H9 (cell line): ENCODE measurements around the gene STK32B. TPM values are rescaled to one million over a fixed set of nuclear protein-coding genes. Genes with fewer than 3 reads are reported as not detected.

Experiments used
- DNase-seq: peaks from one replicate; pipeline ENCODE4 v3.0.0-alpha.2; 2017
- H2AFZ ChIP-seq: one replicate; pipeline ENCODE4 v1.6.1; 2013; ENCODE audit warnings: mild to moderate bottlenecking, low read length, control low read depth, moderate library complexity
- H2AK5ac ChIP-seq: 2 replicates; pipeline ENCODE4 v1.6.1; 2013; ENCODE audit warnings: low read length, control low read depth, mixed read lengths; ENCODE audit not compliant: insufficient read length
- H2BK120ac ChIP-seq: one replicate; pipeline ENCODE4 v1.6.1; 2013; ENCODE audit warnings: low read depth, mild to moderate bottlenecking, low read length, control low read depth, inconsistent platforms; ENCODE audit not compliant: poor library complexity, severe bottlenecking
- H2BK12ac ChIP-seq: 2 replicates; pipeline ENCODE4 v1.6.1; 2013; ENCODE audit warnings: low read length, control low read depth, mixed read lengths, low read depth; ENCODE audit not compliant: insufficient read length
- H2BK15ac ChIP-seq: 2 replicates; pipeline ENCODE4 v1.6.1; 2013; ENCODE audit warnings: low read depth, low read length, control low read depth
- H2BK20ac ChIP-seq: one replicate; pipeline ENCODE4 v1.6.1; 2013; ENCODE audit warnings: low read depth, mild to moderate bottlenecking, low read length, control low read depth, inconsistent platforms; ENCODE audit not compliant: poor library complexity, severe bottlenecking
- H2BK5ac ChIP-seq: 2 replicates; pipeline ENCODE4 v1.6.1; 2013; ENCODE audit warnings: low read length, control low read depth, mixed read lengths; ENCODE audit not compliant: insufficient read length
- H3K14ac ChIP-seq: 2 replicates; pipeline ENCODE4 v1.6.1; 2013; ENCODE audit warnings: low read length, control low read depth; ENCODE audit not compliant: insufficient read depth
- H3K18ac ChIP-seq: 2 replicates; pipeline ENCODE4 v1.6.1; 2013; ENCODE audit warnings: low read depth, mild to moderate bottlenecking, mixed read lengths, low read length, control low read depth; ENCODE audit not compliant: insufficient read length
- H3K23ac ChIP-seq: 2 replicates; pipeline ENCODE4 v1.6.1; 2013; ENCODE audit warnings: low read length, control low read depth, mixed read lengths, low read depth; ENCODE audit not compliant: insufficient read length
- H3K23me2 ChIP-seq: 2 replicates; pipeline ENCODE4 v1.6.1; 2013; ENCODE audit warnings: low read depth, mild to moderate bottlenecking, mixed read lengths, low read length, control low read depth; ENCODE audit not compliant: insufficient read length, poor library complexity, severe bottlenecking
- H3K27ac ChIP-seq: 2 replicates; pipeline ENCODE4 v1.5.1; 2013; ENCODE audit warnings: low read length, control low read depth, mixed read lengths, low read depth; ENCODE audit not compliant: insufficient read length
- H3K27me3 ChIP-seq: 2 replicates; pipeline ENCODE4 v1.6.1; 2013; ENCODE audit warnings: low read length, control low read depth, inconsistent platforms; ENCODE audit not compliant: insufficient read depth
- H3K4ac ChIP-seq: 2 replicates; pipeline ENCODE4 v1.6.1; 2013; ENCODE audit warnings: low read depth, mild to moderate bottlenecking, control low read depth, inconsistent platforms, low read length, moderate library complexity
- H3K4me1 ChIP-seq: 2 replicates; pipeline ENCODE4 v1.6.1; 2013; ENCODE audit warnings: low read length, control low read depth, inconsistent platforms; ENCODE audit not compliant: insufficient read depth
- H3K4me2 ChIP-seq: 2 replicates; pipeline ENCODE4 v1.6.1; 2013; ENCODE audit warnings: low read length, control low read depth, mixed read lengths; ENCODE audit not compliant: insufficient read length, insufficient read depth
- H3K56ac ChIP-seq: 2 replicates; pipeline ENCODE4 v1.6.1; 2013; ENCODE audit warnings: low read depth, mild to moderate bottlenecking, mixed read lengths, low read length, control low read depth; ENCODE audit not compliant: insufficient read length
- H3K79me1 ChIP-seq: 2 replicates; pipeline ENCODE4 v1.6.1; 2013; ENCODE audit warnings: low read depth, mild to moderate bottlenecking, moderate library complexity, low read length, control low read depth, inconsistent platforms; ENCODE audit not compliant: insufficient read depth, poor library complexity, severe bottlenecking
- H3K79me2 ChIP-seq: 2 replicates; pipeline ENCODE4 v1.6.1; 2013; ENCODE audit warnings: low read length, control low read depth, inconsistent platforms; ENCODE audit not compliant: insufficient read depth
- H3K9ac ChIP-seq: 2 replicates; pipeline ENCODE4 v1.6.1; 2013; ENCODE audit warnings: low read length, control low read depth, mixed read lengths; ENCODE audit not compliant: insufficient read length; ENCODE audit errors: extremely low read depth
- H3K9me3 ChIP-seq: one replicate; pipeline ENCODE4 v1.6.1; 2013; ENCODE audit warnings: low read depth, low read length, inconsistent platforms; ENCODE audit not compliant: control insufficient read depth
- H3T11ph ChIP-seq: one replicate; pipeline ENCODE4 v1.6.1; 2013; ENCODE audit warnings: mild to moderate bottlenecking, low read length, control low read depth, inconsistent platforms
- H4K20me1 ChIP-seq: one replicate; pipeline ENCODE4 v1.6.1; 2013; ENCODE audit not compliant: control insufficient read depth, insufficient read length, insufficient read depth
- H4K5ac ChIP-seq: 2 replicates; pipeline ENCODE4 v1.6.1; 2013; ENCODE audit warnings: low read depth, mild to moderate bottlenecking, mixed read lengths, low read length, control low read depth; ENCODE audit not compliant: insufficient read length
- H4K8ac ChIP-seq: replicated peaks from 2 replicates; pipeline ENCODE4 v1.6.1; 2013; ENCODE audit warnings: low read length, control low read depth, mixed read lengths, low read depth; ENCODE audit not compliant: insufficient read length
- H4K91ac ChIP-seq: 2 replicates; pipeline ENCODE4 v1.6.1; 2013; ENCODE audit warnings: low read depth, mild to moderate bottlenecking, moderate library complexity, mixed read lengths, low read length, control low read depth; ENCODE audit not compliant: insufficient read length
- H3K27ac Mint-ChIP-seq, 3 experiments: 2 replicates in 2 of 3; 3 replicates in 1 of 3; pipeline ENCODE4 v1.8.0; 2020 to 2021; ENCODE audit warnings: mixed read lengths in 3 of 3, mild to moderate bottlenecking in 1 of 3, moderate library complexity in 1 of 3
- H3K27me3 Mint-ChIP-seq: 2 replicates; pipeline ENCODE4 v1.8.0; 2021; ENCODE audit warnings: low read depth, mild to moderate bottlenecking, moderate library complexity, mixed read lengths
- H3K36me3 Mint-ChIP-seq, 3 experiments: 2 replicates in 2 of 3; 3 replicates in 1 of 3; pipeline ENCODE4 v1.8.0; 2020 to 2021; ENCODE audit warnings: low read depth in 3 of 3, mixed read lengths in 3 of 3; ENCODE audit not compliant: insufficient read depth in 1 of 3
- H3K4me1 Mint-ChIP-seq, 2 experiments: 2 replicates each; pipeline ENCODE4 v1.8.0; 2020; ENCODE audit warnings: mixed read lengths in 2 of 2
- H3K4me3 Mint-ChIP-seq, 2 experiments: 2 replicates in 1 of 2; 3 replicates in 1 of 2; pipeline ENCODE4 v1.8.0; 2020 to 2021; ENCODE audit warnings: mild to moderate bottlenecking in 2 of 2, mixed read lengths in 2 of 2, moderate library complexity in 1 of 2
- H3K9me3 Mint-ChIP-seq, 2 experiments: 2 replicates in 1 of 2; 3 replicates in 1 of 2; pipeline ENCODE4 v1.8.0; 2020; ENCODE audit warnings: mild to moderate bottlenecking in 2 of 2, mixed read lengths in 2 of 2, moderate library complexity in 1 of 2
- WGBS: extraction: QIAGEN DNeasy Blood & Tissue Kit; methylation state at CpG from one replicate; pipeline ENCODE4 v1.1.7; 2013; ENCODE audit warnings: missing lambda C conversion rate, low lambda C conversion rate, mixed read lengths; ENCODE audit not compliant: insufficient read length; ENCODE audit errors: extremely low coverage; 5-methylcytosine and 5-hydroxymethylcytosine counted together
- total RNA-seq: library from RNA; stranded (reverse); gene quantifications from 2 replicates; pipeline ENCODE4 v1.2.1, GENCODE V29; 2021
- TF ChIP-seq, protein P1 (sequence below): fragments of 200-600 bp; sonication (generic); conservative IDR thresholded peaks from 3 replicates; pipeline ENCODE4 v1.8.0; 2021; ENCODE audit warnings: antibody characterized with exemption, mild to moderate bottlenecking

The STK32B gene
- total RNA-seq, 1 experiment from 2014 or later = 1.0 TPM

DNA sequence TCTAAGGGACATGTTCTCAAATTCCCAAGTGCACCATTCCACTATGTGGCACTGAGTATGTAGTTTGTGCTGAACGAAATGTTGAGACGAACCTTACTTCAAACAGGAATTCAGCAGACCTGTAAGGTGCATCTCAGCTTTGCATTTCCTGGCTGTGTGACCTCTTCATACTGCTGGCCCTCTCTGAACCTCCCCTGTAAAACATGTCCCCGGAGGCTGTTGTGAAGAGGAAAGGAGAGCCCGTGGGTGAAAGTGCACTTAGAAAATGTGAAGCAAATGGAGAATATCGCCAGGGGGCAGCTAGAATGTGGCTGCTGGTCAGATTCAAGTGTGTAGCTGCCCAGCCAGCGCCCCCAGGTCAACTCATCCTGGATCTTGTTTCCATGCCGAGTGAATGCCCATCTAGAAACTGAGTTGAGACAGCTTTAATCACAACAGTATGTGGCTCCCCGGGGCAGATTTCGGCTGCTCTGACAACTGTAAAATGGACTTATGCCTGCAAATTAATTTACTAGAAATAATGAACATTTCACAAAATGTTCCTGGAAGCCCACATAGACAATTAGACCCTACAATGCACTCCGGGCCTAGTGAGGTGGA is 393.7 kb downstream of the STK32B start:
- Mint-ChIP-seq H3K27me3 (peaks cover 6% of the 10 kb centered on the region), H3K4me1 (peaks cover 0 to 7% of the 10 kb centered on the region in 2 experiments), H3K9me3 (peaks cover 0 to 14% of the 10 kb centered on the region in 2 experiments; a peak in 3 of 5 replicates), H3K36me3 (peaks cover 0 to 4% (median 0%) of the 10 kb centered on the region in 3 experiments; a peak in 1 of 7 replicates), H3K27ac (no peak overlapping the region), H3K4me3 (no peak overlapping the region)
- H3K9me3 ChIP-seq = no peaks in the 10 kb centered on the region
- no peak overlapping the region for H3K9ac ChIP-seq
- H2BK15ac ChIP-seq = no peak overlapping the region
- no peak overlapping the region for H3K23ac ChIP-seq
- H4K8ac ChIP-seq = no peak overlapping the region
- no peaks in the 10 kb centered on the region for H3K23me2 ChIP-seq
- H3K79me2 ChIP-seq = no peaks in the 10 kb centered on the region
- H3K79me1 ChIP-seq = no peaks in the 10 kb centered on the region
- H3K14ac ChIP-seq = no peak overlapping the region
- no peak overlapping the region for H2AFZ ChIP-seq
- H3K18ac ChIP-seq = no peak overlapping the region
- DNase-seq = no peak
- no peak overlapping the region for H3K4ac ChIP-seq
- H3K27ac ChIP-seq = no peak overlapping the region
- H3K4me1 ChIP-seq = no peaks in the 10 kb centered on the region
- no peak overlapping the region for H2BK20ac ChIP-seq
- no peak overlapping the region for H2BK5ac ChIP-seq
- H3K56ac ChIP-seq = no peak overlapping the region
- WGBS = no CpG with 5 or more reads among the region's 10 CpGs
- no peaks in the 10 kb centered on the region for H3K27me3 ChIP-seq
- TF ChIP-seq, protein P1, sequence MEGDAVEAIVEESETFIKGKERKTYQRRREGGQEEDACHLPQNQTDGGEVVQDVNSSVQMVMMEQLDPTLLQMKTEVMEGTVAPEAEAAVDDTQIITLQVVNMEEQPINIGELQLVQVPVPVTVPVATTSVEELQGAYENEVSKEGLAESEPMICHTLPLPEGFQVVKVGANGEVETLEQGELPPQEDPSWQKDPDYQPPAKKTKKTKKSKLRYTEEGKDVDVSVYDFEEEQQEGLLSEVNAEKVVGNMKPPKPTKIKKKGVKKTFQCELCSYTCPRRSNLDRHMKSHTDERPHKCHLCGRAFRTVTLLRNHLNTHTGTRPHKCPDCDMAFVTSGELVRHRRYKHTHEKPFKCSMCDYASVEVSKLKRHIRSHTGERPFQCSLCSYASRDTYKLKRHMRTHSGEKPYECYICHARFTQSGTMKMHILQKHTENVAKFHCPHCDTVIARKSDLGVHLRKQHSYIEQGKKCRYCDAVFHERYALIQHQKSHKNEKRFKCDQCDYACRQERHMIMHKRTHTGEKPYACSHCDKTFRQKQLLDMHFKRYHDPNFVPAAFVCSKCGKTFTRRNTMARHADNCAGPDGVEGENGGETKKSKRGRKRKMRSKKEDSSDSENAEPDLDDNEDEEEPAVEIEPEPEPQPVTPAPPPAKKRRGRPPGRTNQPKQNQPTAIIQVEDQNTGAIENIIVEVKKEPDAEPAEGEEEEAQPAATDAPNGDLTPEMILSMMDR = no peak
- H4K20me1 ChIP-seq = no peaks in the 10 kb centered on the region
- H2AK5ac ChIP-seq = no peak overlapping the region
- H2BK120ac ChIP-seq = no peak overlapping the region
- H3T11ph ChIP-seq = no peak overlapping the region
- H3K4me2 ChIP-seq = no peak overlapping the region
- H4K91ac ChIP-seq = no peak overlapping the region
- no peak overlapping the region for H2BK12ac ChIP-seq
- no peak overlapping the region for H4K5ac ChIP-seq
